Endothelial cell (in vitro differentiated cells): Measurements from ENCODE around the gene POLR3E. TPM values are rescaled to one million over a fixed set of nuclear protein-coding genes. Genes with fewer than 3 reads are reported as not detected.

ENCODE experiments used
- DNase-seq: peaks from one replicate; pipeline ENCODE4 v3.0.0; 2021; ENCODE audit warnings: low spot score
- H3K27ac Mint-ChIP-seq: one replicate; pipeline ENCODE4 v1.8.0; 2021; ENCODE audit warnings: mixed read lengths, inconsistent platforms; ENCODE audit not compliant: unreplicated experiment
- H3K27me3 Mint-ChIP-seq: one replicate; pipeline ENCODE4 v1.8.0; 2021; ENCODE audit warnings: mild to moderate bottlenecking, moderate library complexity, mixed read lengths, inconsistent platforms; ENCODE audit not compliant: unreplicated experiment
- H3K36me3 Mint-ChIP-seq: one replicate; pipeline ENCODE4 v1.8.0; 2021; ENCODE audit warnings: mild to moderate bottlenecking, low read depth, mixed read lengths, inconsistent platforms; ENCODE audit not compliant: unreplicated experiment
- H3K4me1 Mint-ChIP-seq: one replicate; pipeline ENCODE4 v1.8.0; 2021; ENCODE audit warnings: mild to moderate bottlenecking, mixed read lengths, inconsistent platforms; ENCODE audit not compliant: unreplicated experiment
- H3K4me3 Mint-ChIP-seq: one replicate; pipeline ENCODE4 v1.8.0; 2021; ENCODE audit warnings: mild to moderate bottlenecking, mixed read lengths, inconsistent platforms; ENCODE audit not compliant: unreplicated experiment
- H3K9me3 Mint-ChIP-seq: one replicate; pipeline ENCODE4 v1.8.0; 2021; ENCODE audit warnings: mixed read lengths, inconsistent platforms; ENCODE audit not compliant: unreplicated experiment
- total RNA-seq: library from RNA; stranded (reverse); fragmentation: NEBNext Ultra II Directional; extraction: Animal tissue kit (Norgen Biotek cat#: 25700); gene quantifications from one replicate; pipeline ENCODE4 v1.2.1, GENCODE V29; 2021; ENCODE audit not compliant: unreplicated experiment
- TF ChIP-seq, protein P1 (sequence below): fragments of 200-600 bp; sonication (generic); IDR thresholded peaks from one replicate; pipeline ENCODE4 v1.5.0; 2021; ENCODE audit warnings: antibody characterized with exemption; ENCODE audit not compliant: unreplicated experiment

POLR3E gene
- total RNA-seq, 1 donor from 2014 or later = 47.3 TPM

DNA sequence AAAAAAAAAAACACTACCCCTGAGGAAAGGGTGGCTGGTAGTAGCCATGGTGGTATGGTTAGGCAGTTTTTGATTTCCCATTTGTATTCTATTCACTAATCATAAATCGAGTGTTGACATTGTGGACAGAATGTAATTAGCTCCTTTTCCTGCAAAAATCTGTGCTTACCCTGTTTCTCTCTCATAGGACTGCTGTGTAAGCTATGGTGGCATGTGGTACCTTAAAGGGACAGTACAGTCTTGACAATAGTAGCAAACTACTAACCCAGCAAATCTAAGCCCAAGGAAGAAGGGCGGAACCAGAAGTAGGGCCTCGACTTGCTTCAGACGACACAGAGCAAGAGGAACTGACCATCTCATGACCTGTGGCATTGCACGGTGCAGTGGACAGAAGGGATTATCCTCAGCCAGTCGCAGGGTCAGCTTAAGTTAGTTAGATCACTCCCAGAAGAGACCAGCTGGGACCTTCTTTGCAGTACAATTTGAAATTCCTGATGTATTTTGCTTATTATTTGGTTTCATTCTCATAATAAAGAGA lies 36.3 kb downstream of the POLR3E start:
- Mint-ChIP-seq H3K36me3 (peaks cover 34% of the 10 kb centered on the region), H3K4me1 (no peaks in the 10 kb centered on the region)

DNA sequence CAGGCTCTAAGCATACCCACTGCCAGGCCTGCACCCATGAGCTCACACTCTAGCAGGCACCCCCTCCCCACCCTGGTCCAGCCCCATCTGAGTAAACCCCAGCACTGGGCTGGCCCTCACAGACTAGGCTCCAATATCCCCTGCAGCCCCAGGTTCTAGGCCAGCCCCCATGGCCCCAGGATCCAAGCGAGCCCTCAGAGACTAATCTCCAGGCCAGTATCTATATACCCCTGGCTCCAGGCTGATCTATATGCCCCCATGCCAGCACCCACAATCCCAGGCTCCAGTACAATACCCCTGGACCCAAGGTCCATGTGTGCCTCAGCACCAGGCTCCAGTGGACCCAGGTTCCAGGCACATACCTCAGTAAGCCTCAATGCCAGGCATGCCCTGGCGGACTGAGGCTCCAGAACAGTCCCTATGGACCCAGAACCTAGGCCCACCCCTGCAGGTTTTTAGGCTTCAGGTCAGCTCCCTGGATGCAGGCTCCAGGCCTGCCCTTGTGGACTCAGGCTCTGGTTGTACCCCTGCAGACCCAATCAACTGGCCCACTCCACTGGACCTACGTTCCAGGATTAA lies 38.5 kb downstream of the POLR3E start:
- no peaks in the 10 kb centered on the region for H3K27me3 Mint-ChIP-seq
- H3K4me1 Mint-ChIP-seq = no peaks in the 10 kb centered on the region
- no peak overlapping the region for H3K4me3 Mint-ChIP-seq
- DNase-seq = no peak
- TF ChIP-seq, protein P1, sequence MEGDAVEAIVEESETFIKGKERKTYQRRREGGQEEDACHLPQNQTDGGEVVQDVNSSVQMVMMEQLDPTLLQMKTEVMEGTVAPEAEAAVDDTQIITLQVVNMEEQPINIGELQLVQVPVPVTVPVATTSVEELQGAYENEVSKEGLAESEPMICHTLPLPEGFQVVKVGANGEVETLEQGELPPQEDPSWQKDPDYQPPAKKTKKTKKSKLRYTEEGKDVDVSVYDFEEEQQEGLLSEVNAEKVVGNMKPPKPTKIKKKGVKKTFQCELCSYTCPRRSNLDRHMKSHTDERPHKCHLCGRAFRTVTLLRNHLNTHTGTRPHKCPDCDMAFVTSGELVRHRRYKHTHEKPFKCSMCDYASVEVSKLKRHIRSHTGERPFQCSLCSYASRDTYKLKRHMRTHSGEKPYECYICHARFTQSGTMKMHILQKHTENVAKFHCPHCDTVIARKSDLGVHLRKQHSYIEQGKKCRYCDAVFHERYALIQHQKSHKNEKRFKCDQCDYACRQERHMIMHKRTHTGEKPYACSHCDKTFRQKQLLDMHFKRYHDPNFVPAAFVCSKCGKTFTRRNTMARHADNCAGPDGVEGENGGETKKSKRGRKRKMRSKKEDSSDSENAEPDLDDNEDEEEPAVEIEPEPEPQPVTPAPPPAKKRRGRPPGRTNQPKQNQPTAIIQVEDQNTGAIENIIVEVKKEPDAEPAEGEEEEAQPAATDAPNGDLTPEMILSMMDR = no peak
- no peaks in the 10 kb centered on the region for H3K9me3 Mint-ChIP-seq
- peaks cover 36% of the 10 kb centered on the region for H3K36me3 Mint-ChIP-seq
- H3K27ac Mint-ChIP-seq = no peak overlapping the region

More for the DNA sequence above, 36.3 kb downstream of the POLR3E start:
- no peak overlapping the region for H3K4me3 Mint-ChIP-seq
- H3K27me3 Mint-ChIP-seq = no peaks in the 10 kb centered on the region
- no peaks in the 10 kb centered on the region for H3K9me3 Mint-ChIP-seq
- TF ChIP-seq, protein P1 = no peak
- DNase-seq = no peak
- no peak overlapping the region for H3K27ac Mint-ChIP-seq

DNA sequence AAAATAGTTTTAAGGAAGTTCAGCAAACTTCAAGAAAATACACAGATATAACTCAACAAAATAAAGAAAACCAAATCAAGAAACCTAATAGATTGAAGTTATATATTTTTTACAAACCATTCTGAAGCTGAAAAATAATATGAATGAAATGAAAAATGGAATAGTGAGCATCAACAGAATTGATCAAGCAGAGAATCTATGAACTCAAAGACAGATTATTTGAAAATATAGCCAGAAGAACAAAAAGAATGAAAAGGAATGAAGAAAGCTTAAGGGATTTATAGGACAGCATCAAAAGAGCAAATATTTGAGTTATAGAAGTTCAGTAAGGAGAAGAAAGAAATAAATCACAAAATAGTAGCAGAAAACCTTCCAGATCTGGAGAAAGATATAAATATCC lies 39.4 kb downstream of the POLR3E start:
- DNase-seq = no peak
- H3K4me3 Mint-ChIP-seq = no peak overlapping the region
- H3K27me3 Mint-ChIP-seq = no peaks in the 10 kb centered on the region
- H3K27ac Mint-ChIP-seq = no peak overlapping the region
- H3K9me3 Mint-ChIP-seq = no peaks in the 10 kb centered on the region
- H3K36me3 Mint-ChIP-seq = peaks cover 36% of the 10 kb centered on the region
- no peaks in the 10 kb centered on the region for H3K4me1 Mint-ChIP-seq
- TF ChIP-seq, protein P1 = no peak

DNA sequence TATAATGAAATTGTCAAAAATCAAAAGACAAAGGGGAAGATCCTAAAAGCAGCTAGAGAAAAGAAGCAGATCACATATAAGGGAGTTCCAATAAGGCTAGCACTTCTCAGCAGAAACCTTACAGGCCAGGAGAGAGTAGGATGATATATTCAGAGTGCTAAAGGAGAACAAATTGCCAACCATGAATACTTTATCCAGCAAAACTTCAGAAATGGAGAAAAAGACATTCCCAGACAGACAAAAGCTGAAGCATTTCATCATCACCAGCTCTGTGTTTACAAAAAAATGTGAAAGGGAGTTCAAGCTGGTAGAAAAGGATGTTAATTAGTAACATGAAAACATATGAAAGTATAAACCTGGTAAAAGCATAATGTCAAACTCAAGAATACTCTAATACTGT lies 39.8 kb downstream of the POLR3E start:
- Mint-ChIP-seq H3K4me3 (no peak overlapping the region), H3K4me1 (no peaks in the 10 kb centered on the region), H3K36me3 (peaks cover 36% of the 10 kb centered on the region), H3K27me3 (no peaks in the 10 kb centered on the region), H3K9me3 (no peaks in the 10 kb centered on the region), H3K27ac (no peak overlapping the region)
- DNase-seq = no peak
- TF ChIP-seq, protein P1 = no peak

DNA sequence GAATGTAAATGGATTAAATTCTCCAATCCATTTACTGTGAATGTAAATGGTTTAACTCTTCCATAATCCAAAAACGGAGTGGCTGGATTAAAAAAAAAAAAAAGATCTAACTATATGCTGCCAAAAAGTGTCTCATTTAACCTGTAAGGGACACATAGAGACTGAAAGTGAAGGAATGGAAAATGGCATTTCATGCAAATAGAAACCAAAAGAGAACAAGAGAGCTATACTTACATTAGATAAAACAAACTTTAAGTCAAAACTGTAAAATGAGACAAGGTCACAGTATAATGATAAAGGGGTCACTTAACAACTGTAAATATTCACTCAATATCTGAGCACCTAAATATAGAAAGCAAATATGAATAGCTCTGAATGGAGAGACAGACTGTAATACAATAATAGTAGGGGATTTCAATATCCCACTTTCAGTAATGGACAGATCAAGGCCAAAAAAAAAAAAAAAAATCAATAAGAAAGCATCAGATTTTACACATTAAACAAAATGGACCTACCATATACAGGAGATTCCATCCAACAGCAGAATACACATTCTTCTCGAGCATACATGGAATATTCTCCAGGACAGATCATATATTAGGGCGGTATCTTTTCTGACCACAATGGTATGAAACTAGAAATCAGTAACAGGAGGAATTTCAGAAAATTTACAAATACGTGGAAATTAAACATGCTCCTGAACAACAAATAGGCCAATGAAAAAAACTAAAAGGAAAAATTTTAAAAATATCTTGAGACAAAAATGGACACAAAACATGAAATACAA lies 40.8 kb downstream of the POLR3E start:
- no peaks in the 10 kb centered on the region for H3K4me1 Mint-ChIP-seq
- H3K9me3 Mint-ChIP-seq = no peaks in the 10 kb centered on the region
- H3K27ac Mint-ChIP-seq = no peak overlapping the region
- DNase-seq = no peak
- H3K36me3 Mint-ChIP-seq = peaks cover 31% of the 10 kb centered on the region
- H3K4me3 Mint-ChIP-seq = no peak overlapping the region
- no peaks in the 10 kb centered on the region for H3K27me3 Mint-ChIP-seq
- TF ChIP-seq, protein P1 = no peak
